Stimulated activated naive CD8-positive, alpha-beta T cell treated with anti-CD3 and anti-CD28 coated beads, Interleukin-15, amount 100 ng/mL, for 72 hours (primary cell): Measurements from ENCODE around the gene TVP23C.

Experiments
- ATAC-seq: fragments of 150-1000 bp; cut with Tn5 transposase; 2 replicates; pipeline ENCODE4 v1.10.0; 2021; ENCODE audit warnings: mild to moderate bottlenecking, moderate library complexity
- DNase-seq, 2 donors: peaks; one replicate each; pipeline ENCODE4 v3.0.0; 2021 to 2022
- H3K27ac Mint-ChIP-seq, 2 donors: one replicate each; pipeline ENCODE4 v1.8.0; 2022; ENCODE audit warnings: mild to moderate bottlenecking in 2 of 2, mixed read lengths in 2 of 2, moderate library complexity in 2 of 2
- H3K27me3 Mint-ChIP-seq: one replicate; pipeline ENCODE4 v1.8.0; 2022; ENCODE audit warnings: mixed read lengths
- H3K4me1 Mint-ChIP-seq: one replicate; pipeline ENCODE4 v1.8.0; 2022; ENCODE audit warnings: mild to moderate bottlenecking, mixed read lengths
- H3K4me3 Mint-ChIP-seq, 2 donors: one replicate each; pipeline ENCODE4 v1.8.0; 2022; ENCODE audit warnings: mild to moderate bottlenecking in 2 of 2, mixed read lengths in 2 of 2, moderate library complexity in 1 of 2
- H3K9me3 Mint-ChIP-seq, 2 donors: one replicate each; pipeline ENCODE4 v1.8.0; 2022; ENCODE audit warnings: mixed read lengths in 2 of 2

The TVP23C gene

GRCh38 chr17:15490634-15491261 is 72.5 kb downstream of the TVP23C start:
- H3K4me3 Mint-ChIP-seq: no peak overlapping the region
- DNase-seq (no peak), ATAC-seq (no peak)
- H3K27me3 Mint-ChIP-seq: no peaks in the 10 kb centered on the region
- peaks cover 7% of the 10 kb centered on the region for H3K4me1 Mint-ChIP-seq
- no peaks in the 10 kb centered on the region for H3K9me3 Mint-ChIP-seq
- H3K27ac Mint-ChIP-seq: no peak overlapping the region

- Mint-ChIP-seq H3K27me3 (no peaks in the 10 kb centered on the region), H3K27ac (peak overlapping the region; percentile 7 to 63), H3K4me1 (peaks cover 7% of the 10 kb centered on the region), H3K4me3 (no peak overlapping the region), H3K9me3 (no peaks in the 10 kb centered on the region)
- no peak for DNase-seq
- ATAC-seq: no peak
Observed at GRCh38 chr17:15488557-15488956, 74.7 kb downstream of the TVP23C start.

GRCh38 chr17:15485045-15485444 is 78.2 kb downstream of the TVP23C start:
- DNase-seq: no peak
- no peak for ATAC-seq
- no peaks in the 10 kb centered on the region for H3K9me3 Mint-ChIP-seq
- no peak overlapping the region for H3K4me3 Mint-ChIP-seq
- H3K27ac Mint-ChIP-seq: no peak overlapping the region
- H3K4me1 Mint-ChIP-seq: no peaks in the 10 kb centered on the region
- no peaks in the 10 kb centered on the region for H3K27me3 Mint-ChIP-seq

- peaks cover 5% of the 10 kb centered on the region for H3K4me1 Mint-ChIP-seq
- H3K27me3 Mint-ChIP-seq: no peaks in the 10 kb centered on the region
- H3K9me3 Mint-ChIP-seq: no peaks in the 10 kb centered on the region
- no peak for DNase-seq
- ATAC-seq: no peak
- no peak overlapping the region for H3K4me3 Mint-ChIP-seq
- no peak overlapping the region for H3K27ac Mint-ChIP-seq
Observed at GRCh38 chr17:15483431-15483830, 79.9 kb downstream of the TVP23C start.

- no peaks in the 10 kb centered on the region for H3K27me3 Mint-ChIP-seq
Observed at GRCh38 chr17:15482476-15482875, 80.8 kb downstream of the TVP23C start.

DNA sequence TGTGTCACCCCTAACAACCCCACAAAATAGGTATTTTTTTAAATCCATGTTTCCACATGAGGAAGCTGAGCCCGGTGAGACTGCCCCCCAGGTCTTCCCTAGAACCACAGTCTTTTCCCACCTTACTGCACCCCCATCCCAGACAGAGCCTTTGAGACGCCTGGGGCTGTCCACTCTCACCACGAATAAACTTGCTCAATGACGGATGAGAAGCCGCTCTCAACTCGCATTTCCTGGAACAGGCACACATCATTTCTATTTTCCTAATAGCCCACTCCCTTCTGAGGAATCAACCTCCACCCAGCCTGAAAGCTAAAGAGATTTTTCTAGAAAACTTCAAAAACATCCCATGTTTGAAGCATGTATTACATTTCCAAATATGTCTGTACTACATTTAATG is 81.8 kb downstream of the TVP23C start:
- Mint-ChIP-seq H3K9me3 (no peaks in the 10 kb centered on the region), H3K27me3 (no peaks in the 10 kb centered on the region), H3K4me1 (peaks cover 5% of the 10 kb centered on the region), H3K4me3 (no peak overlapping the region), H3K27ac (no peak overlapping the region)
- ATAC-seq: no peak
- DNase-seq: no peak

More at GRCh38 chr17:15482476-15482875, 80.8 kb downstream of the TVP23C start:
- ATAC-seq (no peak), DNase-seq (no peak)
- no peaks in the 10 kb centered on the region for H3K9me3 Mint-ChIP-seq
- H3K4me3 Mint-ChIP-seq: no peak overlapping the region
- H3K27ac Mint-ChIP-seq: no peak overlapping the region
- H3K4me1 Mint-ChIP-seq: peaks cover 5% of the 10 kb centered on the region

- H3K4me3 Mint-ChIP-seq: no peak overlapping the region
- no peaks in the 10 kb centered on the region for H3K9me3 Mint-ChIP-seq
- no peak overlapping the region for H3K27ac Mint-ChIP-seq
- peaks cover 5% of the 10 kb centered on the region for H3K4me1 Mint-ChIP-seq
- DNase-seq (no peak), ATAC-seq (no peak)
- H3K27me3 Mint-ChIP-seq: no peaks in the 10 kb centered on the region
Observed at GRCh38 chr17:15480204-15480603, 83.1 kb downstream of the TVP23C start.

GRCh38 chr17:15479703-15480102 is 83.6 kb downstream of the TVP23C start:
- H3K4me1 Mint-ChIP-seq: peaks cover 5% of the 10 kb centered on the region
- no peak overlapping the region for H3K4me3 Mint-ChIP-seq
- H3K27me3 Mint-ChIP-seq: no peaks in the 10 kb centered on the region
- DNase-seq (no peak), ATAC-seq (no peak)
- H3K27ac Mint-ChIP-seq: no peak overlapping the region
- H3K9me3 Mint-ChIP-seq: no peaks in the 10 kb centered on the region

- ATAC-seq (no peak), DNase-seq (no peak)
- Mint-ChIP-seq H3K9me3 (no peaks in the 10 kb centered on the region), H3K4me1 (peaks cover 5% of the 10 kb centered on the region), H3K27ac (no peak overlapping the region), H3K27me3 (no peaks in the 10 kb centered on the region), H3K4me3 (no peak overlapping the region)
Observed at GRCh38 chr17:15478845-15479244, 84.4 kb downstream of the TVP23C start.

GRCh38 chr17:15475631-15476354 is 87.5 kb downstream of the TVP23C start:
- Mint-ChIP-seq H3K9me3 (no peaks in the 10 kb centered on the region), H3K27me3 (no peaks in the 10 kb centered on the region), H3K4me1 (peaks cover 5% of the 10 kb centered on the region), H3K27ac (no peak overlapping the region), H3K4me3 (no peak overlapping the region)
- DNase-seq (no peak), ATAC-seq (no peak)

DNA sequence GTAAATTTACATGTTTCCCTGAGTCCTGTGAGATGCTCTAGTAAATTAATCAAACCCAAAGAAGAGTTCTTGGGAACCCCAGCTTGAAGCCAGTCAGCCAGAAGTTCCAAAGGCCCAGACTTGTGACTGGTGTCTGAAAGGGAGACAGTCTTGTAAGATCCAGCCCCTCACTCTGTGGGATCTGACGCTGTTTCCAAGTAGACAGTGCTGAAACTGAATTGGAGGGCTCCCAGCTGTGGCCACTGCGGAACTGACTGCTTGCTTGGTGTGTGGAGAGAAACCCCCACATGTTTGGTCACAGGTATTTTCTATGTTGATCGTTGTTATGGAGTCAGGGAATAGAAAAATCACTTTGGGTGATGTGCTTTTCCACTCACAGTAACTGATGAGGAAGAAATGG is 90.4 kb downstream of the TVP23C start:
- Mint-ChIP-seq H3K27ac (no peak overlapping the region), H3K4me1 (no peaks in the 10 kb centered on the region), H3K27me3 (no peaks in the 10 kb centered on the region), H3K9me3 (no peaks in the 10 kb centered on the region), H3K4me3 (no peak overlapping the region)
- DNase-seq (no peak), ATAC-seq (no peak)

GRCh38 chr17:15470536-15470935 is 92.7 kb downstream of the TVP23C start:
- Mint-ChIP-seq H3K4me3 (no peak overlapping the region), H3K27me3 (no peaks in the 10 kb centered on the region), H3K27ac (no peak overlapping the region), H3K4me1 (no peaks in the 10 kb centered on the region), H3K9me3 (no peaks in the 10 kb centered on the region)
- no peak for DNase-seq
- ATAC-seq: no peak

DNA sequence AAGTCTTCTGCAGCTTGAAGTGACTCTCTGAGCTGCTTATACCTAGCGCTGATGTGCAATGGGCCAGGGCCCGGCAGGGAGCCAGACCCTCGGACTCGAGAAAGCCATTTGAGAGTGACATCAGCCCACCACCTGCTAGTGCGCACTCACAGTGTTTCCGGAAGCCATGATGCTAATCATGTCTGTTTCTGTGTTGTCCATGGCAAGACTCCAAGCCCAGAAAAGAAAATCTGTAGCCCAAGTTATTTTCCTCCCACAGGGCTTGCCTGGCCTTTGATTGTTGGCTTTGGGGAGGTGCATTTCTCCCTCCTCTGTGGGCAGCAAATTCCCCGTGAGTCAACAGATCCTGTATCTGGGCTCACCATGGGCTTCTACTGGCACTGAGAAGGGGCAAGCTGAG is 94.0 kb downstream of the TVP23C start:
- no peaks in the 10 kb centered on the region for H3K4me1 Mint-ChIP-seq
- H3K9me3 Mint-ChIP-seq: no peaks in the 10 kb centered on the region
- no peak for ATAC-seq
- H3K27me3 Mint-ChIP-seq: no peaks in the 10 kb centered on the region
- DNase-seq: no peak
- no peak overlapping the region for H3K27ac Mint-ChIP-seq
- no peak overlapping the region for H3K4me3 Mint-ChIP-seq

DNA sequence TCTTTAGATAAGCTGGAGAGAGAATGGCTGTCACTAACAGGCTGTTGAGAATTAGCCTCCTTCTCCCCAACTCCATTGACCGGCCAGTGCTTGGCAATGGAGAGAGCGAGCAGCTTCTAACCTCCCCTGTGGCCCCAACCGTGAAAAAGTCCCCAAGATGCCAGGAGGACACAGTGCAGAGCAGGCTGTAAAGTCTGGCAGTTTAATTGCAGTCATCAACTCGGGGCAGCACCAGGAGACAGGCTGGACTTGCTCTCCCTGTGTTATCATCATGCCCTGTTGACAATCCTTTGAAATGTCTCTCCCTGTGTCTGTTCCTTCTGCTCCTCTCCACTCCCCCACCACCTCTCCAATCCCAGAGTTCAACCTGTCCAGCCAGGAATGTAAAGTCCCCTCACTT is 95.2 kb downstream of the TVP23C start:
- no peak for ATAC-seq
- Mint-ChIP-seq H3K4me3 (no peak overlapping the region), H3K9me3 (no peaks in the 10 kb centered on the region), H3K27ac (peak overlapping the region in 1 of 2 donors; percentile 55), H3K27me3 (no peaks in the 10 kb centered on the region), H3K4me1 (no peaks in the 10 kb centered on the region)
- DNase-seq: no peak

DNA sequence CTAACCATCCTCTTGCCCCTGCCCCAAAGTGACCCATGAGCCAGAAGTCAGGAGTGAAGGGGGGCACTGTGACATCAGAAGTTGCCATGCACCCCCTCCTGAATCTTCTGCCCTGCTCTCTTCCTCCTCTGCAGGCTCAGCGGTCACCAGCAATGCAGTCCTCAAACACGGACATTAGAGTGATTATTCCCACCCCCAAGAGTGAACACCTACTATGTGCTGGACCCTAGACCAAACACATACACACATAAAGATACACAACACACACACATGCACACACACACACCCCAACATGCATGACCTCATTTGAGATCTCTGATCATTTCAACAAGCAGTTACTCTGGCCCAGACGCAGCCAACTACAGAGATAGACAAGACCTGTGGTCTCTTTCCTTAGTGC is 95.7 kb downstream of the TVP23C start, which contains the start of gene CDRT4:
CDRT4 (minus strand) TSS at position 30 of the 400 bp plus-strand sequence. CDS start 27,383 bp downstream, outside the sequence.
- no peak for DNase-seq
- Mint-ChIP-seq H3K4me3 (no peak within 1 kb of the TSS), H3K27me3 (no peaks in the 10 kb centered on the region), H3K9me3 (peaks cover 0 to 2% of the 10 kb centered on the region in 2 donors), H3K27ac (peak within 1 kb of the TSS in 1 of 2 donors; percentile 55), H3K4me1 (no peaks in the 10 kb centered on the region)
- no peak for ATAC-seq

- no peak for ATAC-seq
- H3K27me3 Mint-ChIP-seq: no peaks in the 10 kb centered on the region
- no peaks in the 10 kb centered on the region for H3K4me1 Mint-ChIP-seq
- H3K4me3 Mint-ChIP-seq: no peak overlapping the region
- H3K9me3 Mint-ChIP-seq: peaks cover 0 to 4% of the 10 kb centered on the region in 2 donors
- DNase-seq: no peak
- H3K27ac Mint-ChIP-seq: no peak overlapping the region
Observed at GRCh38 chr17:15466131-15466530, 97.2 kb downstream of the TVP23C start.
